Measurements from ENCODE around the gene PRR7.

PRR7 gene

GRCh38 chr5:177452688-177453638 lies 6.3 kb downstream of the PRR7 start:
- no peak for DNase-seq (ENCODE audit: low spot score)

- no peak for DNase-seq (ENCODE audit: low spot score)
These were observed 7.3 kb downstream of the PRR7 start for GRCh38 chr5:177453852-177454396.

GRCh38 chr5:177454397-177455035 lies 7.9 kb downstream of the PRR7 start:
- peak; percentile 99 for DNase-seq (ENCODE audit: low spot score)

GRCh38 chr5:177455036-177455660 lies 8.5 kb downstream of the PRR7 start:
- DNase-seq (ENCODE audit: low spot score) = peak; percentile 78

GRCh38 chr5:177455661-177456590 lies 9.3 kb downstream of the PRR7 start:
- DNase-seq (ENCODE audit: low spot score) = peak; percentile 98

GRCh38 chr5:177456591-177456964 lies 10.0 kb downstream of the PRR7 start:
- DNase-seq (ENCODE audit: low spot score) = no peak

- DNase-seq (ENCODE audit: low spot score) = peak; percentile 99
These were observed 10.6 kb downstream of the PRR7 start for GRCh38 chr5:177456976-177457851.

GRCh38 chr5:177457852-177458681 lies 11.5 kb downstream of the PRR7 start:
- DNase-seq (ENCODE audit: low spot score) = no peak

- no peak for DNase-seq (ENCODE audit: low spot score)
These were observed 12.3 kb downstream of the PRR7 start for GRCh38 chr5:177458912-177459350.

- no peak for DNase-seq (ENCODE audit: low spot score)
These were observed 12.7 kb downstream of the PRR7 start for GRCh38 chr5:177459357-177459756.

GRCh38 chr5:177459819-177460628 lies 13.4 kb downstream of the PRR7 start:
- no peak for DNase-seq (ENCODE audit: low spot score)

GRCh38 chr5:177462021-177462670 lies 15.5 kb downstream of the PRR7 start:
- no peak for DNase-seq (ENCODE audit: low spot score)

- DNase-seq (ENCODE audit: low spot score) = no peak
These were observed 18.4 kb downstream of the PRR7 start for GRCh38 chr5:177465044-177465443.

GRCh38 chr5:177466861-177467260 lies 20.2 kb downstream of the PRR7 start:
- no peak for DNase-seq (ENCODE audit: low spot score)

GRCh38 chr5:177467436-177467835 lies 20.8 kb downstream of the PRR7 start:
- no peak for DNase-seq (ENCODE audit: low spot score)

- DNase-seq (ENCODE audit: low spot score) = no peak
These were observed 21.7 kb downstream of the PRR7 start for GRCh38 chr5:177468329-177468684.

GRCh38 chr5:177468685-177469628 lies 22.3 kb downstream of the PRR7 start:
- DNase-seq (ENCODE audit: low spot score) = peak; percentile 56
